ENCODE data around the gene ADGRB2. TPM values are rescaled to one million over a fixed set of nuclear protein-coding genes. Genes with fewer than 3 reads are reported as not detected.
A peak's percentile ranks its signal among the peaks of the same experiment; 100 is the strongest.

ADGRB2 gene
- total RNA-seq, 1 experiment from 2014 or later: 15.6 TPM

DNA sequence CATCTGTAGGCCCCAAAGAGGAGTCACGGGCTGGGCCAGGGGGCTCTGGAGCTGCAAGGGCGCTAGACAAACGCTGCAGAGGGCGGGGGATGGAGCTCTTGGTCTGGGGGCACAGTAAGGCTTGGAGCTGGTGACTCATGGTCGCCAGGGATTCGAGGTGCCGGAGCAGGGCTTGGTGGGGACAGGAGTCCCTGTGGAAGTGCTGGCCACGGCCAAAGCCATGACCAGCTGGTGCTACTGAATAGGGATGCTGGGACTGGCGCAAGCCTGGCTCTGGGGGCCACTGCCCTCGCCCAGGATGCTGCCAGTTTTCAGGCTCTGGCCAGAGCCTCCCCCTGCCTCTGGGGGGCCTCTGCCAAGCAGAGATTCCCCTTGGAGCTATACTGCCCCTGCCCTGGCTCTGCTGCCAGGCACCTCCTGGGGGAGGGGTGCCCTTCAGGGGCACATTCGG lies 26.5 kb upstream of the ADGRB2 start:
- H3K36me3 ChIP-seq (ENCODE audit: low read depth): no peaks in the 10 kb centered on the region
- H3K27ac ChIP-seq: no peak overlapping the region
- no peak overlapping the region for H2AFZ ChIP-seq
- peaks cover 33% of the 10 kb centered on the region for H3F3A ChIP-seq (ENCODE audit: insufficient read depth, low read depth)
- H3K4me1 ChIP-seq (replicated peaks; ENCODE audit: insufficient read depth): peaks cover 10% of the 10 kb centered on the region; the same call in 1 of the 2 replicates
- H4K20me1 ChIP-seq (ENCODE audit: insufficient read depth): no peaks in the 10 kb centered on the region
- H3K27me3 ChIP-seq (ENCODE audit: insufficient read depth, low read depth): no peaks in the 10 kb centered on the region
- ChIA-PET CTCF (interaction anchor here (0.7 kb wide), 1 partner anchor 271 kb away, joined by 3 read pairs; no protein-coding TSS in a partner anchor), POLR2A (ENCODE audit: unreplicated experiment) (no interaction called here)
- H3K9me3 ChIP-seq (ENCODE audit: insufficient read depth, low read depth): no peaks in the 10 kb centered on the region
- no peaks in the 10 kb centered on the region for H3K79me2 ChIP-seq (ENCODE audit: low read depth)
- DNase-seq: no peak
- intact Hi-C loops (cut with micrococcal nuclease; ENCODE audit: unreplicated experiment): loop anchor here (2.0 to 10.0 kb wide), 2 partner anchors 174 to 624 kb away; no protein-coding TSS in a partner anchor
- no peak overlapping the region for H3K4me2 ChIP-seq
- TF ChIP-seq EZH2 (IDR thresholded peaks at IDR 0.05; ENCODE audit: low read depth): no peak
- TF ChIP-seq, protein P1, sequence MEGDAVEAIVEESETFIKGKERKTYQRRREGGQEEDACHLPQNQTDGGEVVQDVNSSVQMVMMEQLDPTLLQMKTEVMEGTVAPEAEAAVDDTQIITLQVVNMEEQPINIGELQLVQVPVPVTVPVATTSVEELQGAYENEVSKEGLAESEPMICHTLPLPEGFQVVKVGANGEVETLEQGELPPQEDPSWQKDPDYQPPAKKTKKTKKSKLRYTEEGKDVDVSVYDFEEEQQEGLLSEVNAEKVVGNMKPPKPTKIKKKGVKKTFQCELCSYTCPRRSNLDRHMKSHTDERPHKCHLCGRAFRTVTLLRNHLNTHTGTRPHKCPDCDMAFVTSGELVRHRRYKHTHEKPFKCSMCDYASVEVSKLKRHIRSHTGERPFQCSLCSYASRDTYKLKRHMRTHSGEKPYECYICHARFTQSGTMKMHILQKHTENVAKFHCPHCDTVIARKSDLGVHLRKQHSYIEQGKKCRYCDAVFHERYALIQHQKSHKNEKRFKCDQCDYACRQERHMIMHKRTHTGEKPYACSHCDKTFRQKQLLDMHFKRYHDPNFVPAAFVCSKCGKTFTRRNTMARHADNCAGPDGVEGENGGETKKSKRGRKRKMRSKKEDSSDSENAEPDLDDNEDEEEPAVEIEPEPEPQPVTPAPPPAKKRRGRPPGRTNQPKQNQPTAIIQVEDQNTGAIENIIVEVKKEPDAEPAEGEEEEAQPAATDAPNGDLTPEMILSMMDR (conservative IDR thresholded peaks at IDR 0.05): no peak
- no TSS peak for BruUV-seq (replicated peaks)
- no peak overlapping the region for H3K4me3 ChIP-seq
- H3K9me2 ChIP-seq (ENCODE audit: insufficient read depth): no peaks in the 10 kb centered on the region

GRCh38 chr1:31790140-31790539 lies 26.0 kb upstream of the ADGRB2 start:
- DNase-seq: no peak
- Histone ChIP-seq H3K4me3 (no peak overlapping the region), H3K9me2 (ENCODE audit: insufficient read depth) (no peaks in the 10 kb centered on the region), H2AFZ (no peak overlapping the region), H3K4me1 (replicated peaks; ENCODE audit: insufficient read depth) (peaks cover 10% of the 10 kb centered on the region; the same call in 1 of the 2 replicates), H3K4me2 (no peak overlapping the region), H3K9me3 (ENCODE audit: insufficient read depth, low read depth) (no peaks in the 10 kb centered on the region), H3F3A (ENCODE audit: insufficient read depth, low read depth) (peaks cover 27% of the 10 kb centered on the region), H3K36me3 (ENCODE audit: low read depth) (no peaks in the 10 kb centered on the region), H4K20me1 (ENCODE audit: insufficient read depth) (no peaks in the 10 kb centered on the region), H3K27me3 (ENCODE audit: insufficient read depth, low read depth) (no peaks in the 10 kb centered on the region), H3K79me2 (ENCODE audit: low read depth) (no peaks in the 10 kb centered on the region), H3K27ac (no peak overlapping the region)
- no peak for TF ChIP-seq EZH2 (IDR thresholded peaks at IDR 0.05; ENCODE audit: low read depth)
- TF ChIP-seq, protein P1 (conservative IDR thresholded peaks at IDR 0.05): no peak
- CTCF ChIA-PET: no interaction called here
- intact Hi-C loops (cut with micrococcal nuclease; ENCODE audit: unreplicated experiment): loop anchor here (2.0 to 10.0 kb wide), 2 partner anchors 175 to 625 kb away; no protein-coding TSS in a partner anchor
- no TSS peak for BruUV-seq (replicated peaks)
- POLR2A ChIA-PET (ENCODE audit: unreplicated experiment): no interaction called here

DNA sequence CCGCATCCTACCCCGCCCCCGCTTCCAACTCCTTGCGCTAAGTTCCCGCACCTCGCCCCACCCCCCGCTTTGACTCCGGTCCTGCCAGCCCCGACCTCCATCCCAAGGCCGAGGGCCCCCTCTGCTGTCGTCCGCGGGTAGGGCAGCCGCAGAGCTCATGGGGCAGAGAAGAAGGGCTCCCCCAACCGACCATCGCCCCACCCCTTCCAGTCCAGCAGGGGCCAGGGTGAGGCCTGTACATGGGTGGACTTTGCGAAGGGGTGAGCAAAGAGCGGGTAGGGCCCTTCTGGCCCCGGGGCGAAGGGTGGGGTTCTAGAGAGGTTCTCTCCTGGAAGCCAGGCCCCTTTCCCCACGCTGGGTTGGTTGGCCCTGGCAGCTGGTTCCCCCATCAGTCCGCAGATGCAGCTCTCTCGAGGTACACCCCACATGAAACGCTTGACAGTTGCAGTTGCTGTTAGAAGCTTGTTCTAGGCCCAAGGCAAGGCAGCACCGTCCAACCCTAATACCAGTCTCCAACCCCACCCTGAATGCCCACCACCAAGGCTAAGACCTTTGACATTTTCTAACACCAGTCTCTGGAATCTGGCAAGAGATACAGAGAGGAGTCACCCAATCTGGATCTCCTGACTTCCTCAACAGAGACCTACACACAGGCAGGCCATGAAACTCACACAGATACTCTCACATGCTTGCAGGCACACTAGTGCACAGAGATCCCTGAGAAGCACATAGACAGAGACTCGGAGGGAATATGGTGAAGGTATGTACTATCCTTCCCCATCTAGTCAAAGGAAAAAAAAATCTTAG lies 25.3 kb upstream of the ADGRB2 start:
- ChIA-PET POLR2A (ENCODE audit: unreplicated experiment) (interaction anchor here (0.6 to 0.7 kb wide), 8 partner anchors 88 to 749 kb away, joined by 3 to 17 read pairs (median 6); no protein-coding TSS in a partner anchor), CTCF (interaction anchor here (0.5 to 1.5 kb wide), 18 partner anchors 9 to 1070 kb away, joined by 3 to 14 read pairs (median 8); partner anchors contain the start of genes PEF1 and SPOCD1)
- peak overlapping the region; percentile 91 for H3K4me2 ChIP-seq
- H3K9me3 ChIP-seq (ENCODE audit: insufficient read depth, low read depth): no peaks in the 10 kb centered on the region
- no peak overlapping the region for H3K27ac ChIP-seq
- H3K9me2 ChIP-seq (ENCODE audit: insufficient read depth): no peaks in the 10 kb centered on the region
- no peaks in the 10 kb centered on the region for H3K27me3 ChIP-seq (ENCODE audit: insufficient read depth, low read depth)
- no peaks in the 10 kb centered on the region for H4K20me1 ChIP-seq (ENCODE audit: insufficient read depth)
- peak overlapping the region; percentile 87; the same call in 1 of the 2 replicates for H2AFZ ChIP-seq
- peak overlapping the region; percentile 65 for H3K4me3 ChIP-seq
- no peaks in the 10 kb centered on the region for H3K36me3 ChIP-seq (ENCODE audit: low read depth)
- peaks cover 22% of the 10 kb centered on the region for H3F3A ChIP-seq (ENCODE audit: insufficient read depth, low read depth)
- no peaks in the 10 kb centered on the region for H3K79me2 ChIP-seq (ENCODE audit: low read depth)
- DNase-seq: peak; percentile 86 to 96
- TF ChIP-seq, protein P1 (conservative IDR thresholded peaks at IDR 0.05): peak; percentile 100
- TF ChIP-seq EZH2 (IDR thresholded peaks at IDR 0.05; ENCODE audit: low read depth): no peak
- intact Hi-C loops (cut with micrococcal nuclease; ENCODE audit: unreplicated experiment): loop anchor here (1.0 to 10.0 kb wide), 10 partner anchors 75 to 1071 kb away; no protein-coding TSS in a partner anchor
- H3K4me1 ChIP-seq (replicated peaks; ENCODE audit: insufficient read depth): peaks cover 10% of the 10 kb centered on the region; the same call in 1 of the 2 replicates
- no TSS peak for BruUV-seq (replicated peaks)
